ENCODE data around the gene TUNAR. TPM values are rescaled to one million over a fixed set of nuclear protein-coding genes. Genes with fewer than 3 reads are reported as not detected.

The TUNAR gene
- total and polyA plus RNA-seq, 12 donors: 0.06 TPM; not detected in 11

GRCh38 chr14:95897280-95897679, 20.6 kb downstream of the TUNAR start:
- no peak for TF ChIP-seq POLR2A (IDR thresholded peaks at IDR 0.05)
- no peak for TF ChIP-seq CTCF (IDR thresholded peaks at IDR 0.05)
- no peaks in the 10 kb centered on the region for H3K4me1 ChIP-seq (replicated peaks in 1 of 2)
- 64 to 85% (median 80%) methylated on average over 3 of the region's 3 CpGs for WGBS, 4 donors
- H3K27ac ChIP-seq: no peak overlapping the region
- no peaks in the 10 kb centered on the region for H3K36me3 ChIP-seq (replicated peaks in 1 of 2)
- no peaks in the 10 kb centered on the region for H3K9me3 ChIP-seq (replicated peaks in 1 of 3)
- H3K4me3 ChIP-seq: no peak overlapping the region
- intact Hi-C loops (cut with DNase I): no loop called here
- no peak for DNase-seq
- H3K27me3 ChIP-seq: peaks cover 2% of the 10 kb centered on the region

GRCh38 chr14:95901054-95901453, 24.4 kb downstream of the TUNAR start:
- Histone ChIP-seq H3K27ac (no peak overlapping the region), H3K9me3 (replicated peaks in 1 of 3) (no peaks in the 10 kb centered on the region), H3K4me1 (replicated peaks in 1 of 2) (no peaks in the 10 kb centered on the region), H3K4me3 (no peak overlapping the region), H3K36me3 (replicated peaks in 1 of 2) (no peaks in the 10 kb centered on the region), H3K27me3 (peaks cover 2% of the 10 kb centered on the region)
- intact Hi-C loops (cut with DNase I): no loop called here
- TF ChIP-seq POLR2A (IDR thresholded peaks at IDR 0.05): no peak
- no peak for TF ChIP-seq CTCF (IDR thresholded peaks at IDR 0.05)
- 42 to 57% (median 49%) methylated on average over 6 of the region's 6 CpGs for WGBS, 4 donors
- no peak for DNase-seq

- TF ChIP-seq POLR2A (IDR thresholded peaks at IDR 0.05): no peak
- no peak for TF ChIP-seq CTCF (IDR thresholded peaks at IDR 0.05)
- no peaks in the 10 kb centered on the region for H3K9me3 ChIP-seq (replicated peaks in 1 of 3)
- no peak for DNase-seq
- no peak overlapping the region for H3K4me3 ChIP-seq
- 66 to 73% (median 69%) methylated on average over 10 of the region's 10 CpGs for WGBS, 4 donors
- no peak overlapping the region for H3K27ac ChIP-seq
- H3K27me3 ChIP-seq: no peaks in the 10 kb centered on the region
- no peaks in the 10 kb centered on the region for H3K4me1 ChIP-seq (replicated peaks in 1 of 2)
- no peaks in the 10 kb centered on the region for H3K36me3 ChIP-seq (replicated peaks in 1 of 2)
- intact Hi-C loops (cut with DNase I): no loop called here
Measured at GRCh38 chr14:95902273-95902826, 25.7 kb downstream of the TUNAR start.

- no peak for DNase-seq
- H3K27me3 ChIP-seq: no peaks in the 10 kb centered on the region
- no peaks in the 10 kb centered on the region for H3K36me3 ChIP-seq (replicated peaks in 1 of 2)
- no peaks in the 10 kb centered on the region for H3K9me3 ChIP-seq (replicated peaks in 1 of 3)
- intact Hi-C loops (cut with DNase I): no loop called here
- TF ChIP-seq POLR2A (IDR thresholded peaks at IDR 0.05) (no peak), CTCF (IDR thresholded peaks at IDR 0.05) (no peak)
- WGBS, 4 donors: 75 to 80% (median 77%) methylated on average over 5 of the region's 5 CpGs
- H3K4me1 ChIP-seq (replicated peaks in 1 of 2): no peaks in the 10 kb centered on the region
- no peak overlapping the region for H3K27ac ChIP-seq
- no peak overlapping the region for H3K4me3 ChIP-seq
Measured at GRCh38 chr14:95903165-95903564, 26.5 kb downstream of the TUNAR start.

All from adrenal gland (tissue), 12 donors.